NK-92 (cell line): ENCODE data around the gene PGAM5.
A peak's percentile ranks its signal among the peaks of the same experiment; 100 is the strongest.
"Not testable (repeated sequence)": the region's sequence is repeated elsewhere in the genome, so short reads cannot be mapped to it uniquely, and the experiment has no call there.

Experiments used
- DNase-seq: peaks from one replicate; lab custom pipeline; 2025; ENCODE audit not compliant: unreplicated experiment; lab: John Stamatoyannopoulos, UW

PGAM5 gene

DNA sequence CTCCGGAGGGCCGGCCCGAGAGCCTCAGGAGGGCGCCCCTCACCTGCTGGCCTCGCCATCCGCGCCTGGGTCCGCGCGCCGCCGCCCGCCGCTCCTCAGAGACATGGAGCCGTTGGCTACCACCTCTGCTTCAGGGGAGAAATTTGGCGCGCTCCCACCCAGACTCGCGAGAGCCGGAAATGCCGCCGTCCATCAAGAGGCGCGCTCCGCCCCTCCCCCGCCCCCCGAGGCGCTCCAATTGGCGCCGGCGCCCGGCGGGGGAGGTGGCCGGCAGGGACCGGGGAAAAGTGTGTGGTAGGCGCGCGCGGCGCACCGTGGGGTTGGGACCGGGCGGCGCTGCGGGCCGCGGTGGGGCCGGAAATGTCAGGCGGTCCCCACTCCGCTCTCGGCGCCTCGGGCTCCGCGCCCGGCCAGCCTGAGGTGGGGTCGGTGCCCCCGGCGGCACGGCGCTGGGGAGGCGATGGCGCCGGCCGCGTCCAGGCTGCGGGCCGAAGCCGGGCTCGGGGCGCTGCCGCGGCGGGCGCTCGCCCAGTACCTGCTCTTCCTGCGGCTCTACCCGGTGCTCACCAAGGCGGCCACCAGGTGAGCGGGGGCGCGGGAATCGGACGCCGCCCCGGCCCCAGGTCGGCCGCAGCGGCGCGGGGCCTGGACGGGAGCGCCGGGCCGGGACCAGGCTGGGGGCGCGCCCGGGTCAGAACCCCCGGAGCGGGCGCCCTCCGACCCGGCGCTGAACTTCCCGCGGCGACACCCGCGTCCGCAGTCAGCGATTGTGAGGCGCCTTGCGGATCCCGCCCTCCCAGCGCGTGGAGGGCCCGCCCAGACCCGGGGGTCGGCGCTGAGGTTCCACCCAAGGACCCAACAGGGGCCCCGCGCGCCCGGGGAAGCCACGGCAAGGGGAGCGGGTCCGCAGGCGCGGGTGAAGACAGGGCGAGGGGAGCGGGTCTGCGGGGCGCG, 23.2 kb upstream of the PGAM5 start, which contains the start of the genes POLE and PXMP2:
TSS of gene POLE (minus strand) at position 132 of the 954 bp plus-strand sequence. CDS start at position 105, 27 bp downstream.
TSS of gene PXMP2 (plus strand) at position 377 of the 954 bp plus-strand sequence. CDS start at position 461, 84 bp downstream.
- peak; percentile 36 for DNase-seq

DNA sequence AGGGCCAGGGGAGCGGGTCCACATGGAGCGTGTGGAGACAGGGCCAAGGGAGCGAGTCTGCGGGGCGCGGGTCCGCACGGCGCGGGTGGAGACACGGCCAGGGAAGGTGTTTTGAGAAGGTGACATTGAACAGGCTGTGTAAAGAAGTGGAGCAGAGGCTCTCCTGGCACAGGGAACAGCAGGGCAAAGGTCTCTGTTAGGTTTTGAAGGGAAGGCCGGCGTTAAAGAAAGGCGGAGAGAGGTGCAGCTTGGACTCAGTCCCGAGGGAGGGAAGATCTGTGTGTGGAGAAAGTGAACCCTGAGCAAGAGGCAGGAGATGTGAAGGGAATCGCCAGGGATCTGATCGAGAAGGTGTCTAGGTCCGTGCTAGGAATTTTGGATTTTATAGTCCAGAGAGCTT, 21.4 kb upstream of the PGAM5 start:
- DNase-seq: no peak

GRCh38 chr12:132690112-132690511, 20.5 kb upstream of the PGAM5 start:
- no peak for DNase-seq

DNA sequence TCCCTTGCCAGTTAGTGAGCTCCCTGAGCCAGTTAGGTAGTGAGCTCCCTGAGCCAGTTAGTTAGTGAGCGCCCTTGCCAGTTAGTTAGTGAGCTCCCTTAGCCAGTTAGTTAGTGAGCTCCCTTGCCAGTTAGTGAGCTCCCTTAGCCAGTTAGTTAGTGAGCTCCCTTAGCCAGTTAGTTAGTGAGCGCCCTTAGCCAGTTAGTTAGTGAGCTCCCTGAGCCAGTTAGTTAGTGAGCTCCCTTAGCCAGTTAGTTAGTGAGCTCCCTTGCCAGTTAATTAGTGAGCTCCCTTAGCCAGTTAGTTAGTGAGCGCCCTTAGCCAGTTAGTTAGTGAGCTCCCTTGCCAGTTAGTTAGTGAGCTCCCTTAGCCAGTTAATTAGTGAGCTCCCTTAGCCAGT, 18.6 kb upstream of the PGAM5 start:
- not testable (repeated sequence) for DNase-seq

DNA sequence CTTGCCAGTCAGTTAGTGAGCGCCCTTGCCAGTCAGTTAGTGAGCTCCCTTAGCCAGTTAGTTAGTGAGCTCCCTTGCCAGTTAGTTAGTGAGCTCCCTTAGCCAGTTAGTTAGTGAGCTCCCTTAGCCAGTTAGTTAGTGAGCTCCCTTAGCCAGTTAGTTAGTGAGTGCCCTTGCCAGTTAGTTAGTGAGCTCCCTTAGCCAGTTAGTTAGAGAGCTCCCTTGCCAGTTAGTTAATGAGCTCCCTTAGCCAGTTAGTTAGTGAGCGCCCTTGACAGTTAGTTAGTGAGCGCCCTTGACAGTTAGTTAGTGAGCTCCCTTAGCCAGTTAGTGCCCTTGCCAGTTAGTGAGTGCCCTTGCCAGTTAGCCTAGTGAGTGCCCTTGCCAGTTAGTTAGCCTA, 15.8 kb upstream of the PGAM5 start:
- DNase-seq: not testable (repeated sequence)

GRCh38 chr12:132695431-132695830, 15.2 kb upstream of the PGAM5 start:
- DNase-seq: no peak

DNA sequence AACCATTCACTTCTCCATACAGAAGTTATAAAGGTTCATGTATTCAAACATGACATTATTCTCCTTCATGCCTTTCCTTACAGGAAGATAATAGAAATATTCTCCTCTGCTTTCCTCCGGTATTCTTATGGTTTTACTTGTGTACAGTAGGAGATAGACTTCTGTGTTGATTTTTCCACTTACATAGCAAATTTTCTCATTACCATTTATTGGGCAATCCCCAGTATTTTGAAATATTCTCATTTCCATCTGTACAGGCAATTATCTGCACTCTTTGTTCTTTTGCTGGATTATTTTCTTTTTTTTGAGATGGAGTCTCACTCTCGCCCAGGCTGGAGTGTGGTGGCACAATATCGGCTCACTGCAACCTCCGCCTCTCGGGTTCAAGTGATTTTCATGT, 12.3 kb upstream of the PGAM5 start:
- DNase-seq: no peak

- DNase-seq: no peak
These were observed 10.3 kb upstream of the PGAM5 start for GRCh38 chr12:132700212-132700822.

GRCh38 chr12:132702640-132703039, 8.0 kb upstream of the PGAM5 start:
- no peak for DNase-seq

GRCh38 chr12:132703641-132704040, 7.0 kb upstream of the PGAM5 start:
- DNase-seq: no peak

DNA sequence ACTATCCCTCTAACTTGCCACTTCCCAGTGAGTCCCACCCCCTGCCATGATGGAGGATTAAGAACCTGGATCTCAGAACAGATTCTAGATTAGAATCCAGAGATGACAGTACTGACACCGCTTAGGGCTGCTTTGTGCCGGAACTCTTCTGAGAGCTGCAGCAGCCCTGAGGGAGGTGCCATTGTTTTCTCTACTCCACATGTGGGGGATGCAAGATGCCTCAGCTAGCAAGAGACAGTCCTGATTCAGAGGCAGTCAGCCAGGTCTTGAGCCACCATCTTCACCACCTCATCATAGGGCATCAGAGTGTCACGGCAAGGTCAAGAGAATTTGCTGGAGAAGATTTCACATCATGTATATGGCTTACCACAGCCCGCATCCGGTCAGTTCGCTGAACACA, 3.4 kb upstream of the PGAM5 start:
- DNase-seq: no peak

DNA sequence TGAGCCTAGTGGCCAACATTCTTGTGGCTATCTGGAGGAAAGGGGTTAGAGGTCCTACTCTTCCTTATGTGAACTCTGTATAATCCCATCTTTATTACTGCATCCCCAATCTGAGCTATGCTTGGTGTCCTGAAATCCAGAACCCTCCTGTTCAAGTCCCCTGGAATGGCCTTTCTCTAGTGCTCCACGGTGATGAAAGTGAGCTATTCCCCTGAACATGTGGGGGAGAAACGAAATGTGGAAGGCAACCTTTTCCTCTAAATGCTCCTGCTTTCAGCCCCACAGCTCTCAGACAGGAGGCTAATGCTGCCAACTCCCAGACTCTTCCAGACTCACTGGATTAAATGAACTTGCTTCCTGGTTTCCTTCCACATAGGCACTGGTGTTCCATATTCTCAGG, 2.5 kb upstream of the PGAM5 start:
- DNase-seq: no peak

GRCh38 chr12:132710043-132710404, 618 bp upstream of the PGAM5 start:
- no peak for DNase-seq

GRCh38 chr12:132711080-132711843, 620 bp downstream of the PGAM5 start:
- no peak for DNase-seq

GRCh38 chr12:132713123-132713522, 2.5 kb downstream of the PGAM5 start:
- DNase-seq: no peak

- DNase-seq: no peak
These were observed 5.2 kb downstream of the PGAM5 start for GRCh38 chr12:132715874-132716273.

- DNase-seq: no peak
These were observed 5.7 kb downstream of the PGAM5 start for GRCh38 chr12:132716356-132716755.

DNA sequence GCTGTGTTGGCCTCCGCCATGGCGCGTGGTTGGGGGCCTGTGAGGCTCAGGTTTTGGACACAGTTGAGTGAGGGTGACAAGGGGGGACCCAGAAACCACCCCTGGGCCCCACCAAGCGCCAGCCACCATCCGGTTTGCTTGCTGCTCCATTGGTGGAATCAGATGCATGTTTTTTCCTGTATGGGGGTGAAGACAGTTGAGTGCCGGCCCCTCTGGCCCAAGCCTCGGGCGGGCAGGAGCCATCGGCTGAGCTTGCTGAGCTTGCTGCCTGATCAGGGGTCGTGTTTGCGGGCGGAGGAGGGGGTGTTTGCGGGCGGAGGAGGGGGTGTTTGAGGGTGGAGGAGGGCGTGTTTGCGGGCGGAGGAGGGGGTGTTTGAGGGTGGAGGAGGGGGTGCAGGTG, 6.4 kb downstream of the PGAM5 start:
- no peak for DNase-seq

DNA sequence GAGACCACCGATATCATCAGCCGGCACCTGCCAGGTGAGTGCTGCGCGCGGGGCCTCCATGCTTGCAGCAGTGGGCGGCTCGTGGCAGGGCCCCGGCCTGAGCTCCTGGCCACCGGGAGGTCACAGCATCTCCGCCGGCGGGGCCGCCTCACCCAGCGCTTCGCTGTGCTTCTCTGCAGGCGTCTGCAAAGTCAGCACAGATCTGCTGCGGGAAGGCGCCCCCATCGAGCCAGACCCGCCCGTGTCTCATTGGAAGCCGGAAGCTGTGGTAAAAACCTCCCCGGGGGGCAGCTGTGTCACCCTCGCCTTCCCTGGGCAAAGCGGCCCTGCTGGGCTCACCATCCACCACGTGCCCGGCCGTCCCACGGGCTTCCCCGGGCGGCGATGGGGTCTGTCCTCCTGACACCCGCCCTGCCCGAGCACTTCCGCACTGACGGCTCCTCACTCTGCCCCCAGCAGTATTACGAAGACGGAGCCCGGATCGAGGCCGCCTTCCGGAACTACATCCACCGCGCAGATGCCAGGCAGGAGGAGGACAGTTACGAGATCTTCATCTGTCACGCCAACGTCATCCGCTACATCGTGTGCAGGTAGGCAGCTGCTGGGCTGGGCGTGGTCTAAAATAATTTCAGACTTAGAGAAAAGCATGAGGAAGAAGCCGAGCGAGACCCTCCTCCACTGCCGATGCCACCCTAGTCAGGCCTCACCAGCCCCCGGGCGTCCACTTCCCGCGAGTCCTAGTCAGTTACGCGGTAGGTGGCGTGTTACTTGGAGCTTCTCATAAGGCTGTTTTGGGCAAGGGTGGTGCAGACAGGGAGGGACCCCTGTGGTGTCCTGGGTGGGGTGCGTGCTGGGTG, 7.1 kb downstream of the PGAM5 start:
- no peak for DNase-seq

DNA sequence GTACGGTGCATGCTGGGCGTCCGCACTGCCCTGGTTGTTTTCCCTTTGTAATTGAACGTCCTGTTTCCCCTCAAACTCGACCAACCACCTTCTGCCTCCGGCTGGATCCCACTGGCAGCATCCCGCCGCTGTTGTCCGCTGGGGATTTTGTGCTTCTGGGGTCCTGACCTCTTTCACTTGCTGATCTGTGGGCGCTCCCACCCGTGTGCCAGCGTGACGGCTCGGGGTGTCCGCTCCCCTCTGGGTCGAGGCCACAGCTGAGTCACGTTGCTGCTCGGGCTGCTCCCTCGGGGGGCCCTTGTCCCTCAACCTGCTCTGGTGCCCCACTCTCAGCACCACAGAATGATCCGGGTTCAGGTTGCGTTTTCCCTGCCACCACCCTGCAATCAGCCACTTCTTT, 8.0 kb downstream of the PGAM5 start:
- DNase-seq: no peak
